ENCODE results near the gene VIPR1.
"Not testable (repeated sequence)": the region's sequence is repeated elsewhere in the genome, so short reads cannot be mapped to it uniquely, and the experiment has no call there.

GRCh38 chr3:42556817-42557216 lies 54.4 kb downstream of the VIPR1 start:
- TF ChIP-seq YY1 (tag by site-specific recombination; IDR thresholded peaks at IDR 0.05); ZNF629 (tag by site-specific recombination; IDR thresholded peaks at IDR 0.05); CTCF (tag by site-specific recombination; IDR thresholded peaks at IDR 0.05); ZNF830 (tag by site-specific recombination; IDR thresholded peaks at IDR 0.05; ENCODE audit: low read depth); ZNF366 (tag by site-specific recombination; conservative IDR thresholded peaks at IDR 0.05); PRDM1 (tag by site-specific recombination; IDR thresholded peaks at IDR 0.05); REST (tag by site-specific recombination; IDR thresholded peaks at IDR 0.05); ZNF624 (tag by site-specific recombination; IDR thresholded peaks at IDR 0.05); ZNF549 (tag by site-specific recombination; IDR thresholded peaks at IDR 0.05); HIC1 (tag by site-specific recombination; IDR thresholded peaks at IDR 0.05); ZNF292 (tag by site-specific recombination; IDR thresholded peaks at IDR 0.05; ENCODE audit: borderline replicate concordance, low read depth); GLIS2 (tag by site-specific recombination; IDR thresholded peaks at IDR 0.05); ZNF670 (tag by site-specific recombination; IDR thresholded peaks at IDR 0.05; ENCODE audit: low read depth); ZBTB10 (tag by site-specific recombination; IDR thresholded peaks at IDR 0.05): not testable (repeated sequence)
